K562 (cell line): ENCODE data around the gene NFKB2. TPM values are rescaled to one million over a fixed set of nuclear protein-coding genes. Genes with fewer than 3 reads are reported as not detected.
A peak's percentile ranks its signal among the peaks of the same experiment; 100 is the strongest.

Experiments used
- ATAC-seq: fragments of 200-7000 bp; cut with Tn5 transposase; 3 replicates; pipeline ENCODE4 v1.9.1; 2020; ENCODE audit warnings: moderate library complexity
- BruUV-seq: library from RNA; stranded (reverse); fragments of 400-500 nt; replicated peaks from 2 replicates; lab custom pipeline; 2021; lab: Mats Ljungman, UMichigan
- CTCF ChIA-PET: fragments of 300-600 bp; formaldehyde crosslinking; extraction: SDS; loops from one replicate; lab custom pipeline; 2021; ENCODE audit warnings: low intra/inter-chr PET ratio; lab: Yijun Ruan, JAX
- POLR2A ChIA-PET: fragments of 300-600, 350-650 bp; sonication (Branson Sonifier 250); formaldehyde crosslinking; extraction: SDS; loops from one replicate; lab custom pipeline; 2021; ENCODE audit warnings: antibody characterized with exemption, inconsistent platforms; lab: Yijun Ruan, JAX
- DNase-seq, 4 experiments: peaks; one replicate each; pipeline versions ENCODE4 v3.0.0 to v3.0.0-alpha.2; 2011 to 2018; ENCODE audit warnings: low spot score in 3 of 4, mixed read lengths in 3 of 4; ENCODE audit errors: extremely low read depth in 1 of 4
- FAIRE-seq: peaks from 2 replicates; lab custom pipeline; 2011; peaks lifted over from hg19 to GRCh38; lab: Jason Lieb, UNC
- H2AFZ ChIP-seq: 2 replicates; pipeline ENCODE4 v1.6.0; 2011; ENCODE audit warnings: low read depth, low read length, control low read depth, inconsistent platforms
- H3K27ac ChIP-seq: fragments of 200-600 bp; 3 replicates; pipeline ENCODE4 v1.8.0; 2011; ENCODE audit warnings: low read depth, mild to moderate bottlenecking, control low read depth, inconsistent platforms, low read length, moderate library complexity, mixed read lengths; ENCODE audit errors: extremely low read depth
- H3K27me3 ChIP-seq, 2 experiments: fragments of 300-600 bp in 1 of 2; 2 replicates in 1 of 2; 3 replicates in 1 of 2; pipeline versions ENCODE4 v1.6.0 to v1.8.0; 2011; ENCODE audit warnings: inconsistent platforms in 2 of 2, low read length in 2 of 2, mild to moderate bottlenecking in 1 of 2, mixed read lengths in 1 of 2, moderate library complexity in 1 of 2; ENCODE audit not compliant: control insufficient read depth in 2 of 2, insufficient read depth in 2 of 2
- H3K36me3 ChIP-seq: fragments of 300-600 bp; 3 replicates; pipeline ENCODE4 v1.8.0; 2011; ENCODE audit warnings: mild to moderate bottlenecking, low read length, inconsistent platforms; ENCODE audit not compliant: control insufficient read depth, insufficient read depth
- H3K4me1 ChIP-seq, 2 experiments: fragments of 200-600 bp in 1 of 2; replicated peaks in 1 of 2; 2 replicates in 1 of 2; 3 replicates in 1 of 2; pipeline versions ENCODE4 v1.5.1 to v1.8.0; 2011; ENCODE audit warnings: inconsistent platforms in 2 of 2, low read length in 2 of 2, mild to moderate bottlenecking in 1 of 2, mixed read lengths in 1 of 2, moderate library complexity in 1 of 2; ENCODE audit not compliant: control insufficient read depth in 2 of 2, insufficient read depth in 2 of 2
- H3K4me2 ChIP-seq: 2 replicates; pipeline ENCODE4 v1.6.1; 2011; ENCODE audit warnings: low read length, control low read depth, inconsistent platforms, mixed read lengths; ENCODE audit not compliant: insufficient read depth
- H3K4me3 ChIP-seq: fragments of 200-600 bp; sonication (generic), shearing (Covaris generic); 2 replicates; pipeline ENCODE4 v1.5.1; 2016; ENCODE audit warnings: control low read depth, inconsistent platforms
- H3K79me2 ChIP-seq: fragments of 200-600 bp; 3 replicates; pipeline ENCODE4 v1.8.0; 2011; ENCODE audit warnings: low read length, inconsistent platforms; ENCODE audit not compliant: control insufficient read depth, insufficient read depth
- H3K9ac ChIP-seq, 2 experiments: 2 replicates each; pipeline versions ENCODE4 v1.6.0 to v1.6.1; 2011; ENCODE audit warnings: low read depth in 2 of 2, low read length in 2 of 2, control low read depth in 1 of 2, inconsistent platforms in 1 of 2, mild to moderate bottlenecking in 1 of 2, mixed read lengths in 1 of 2; ENCODE audit not compliant: insufficient read depth in 1 of 2
- H3K9me1 ChIP-seq: one replicate; pipeline ENCODE4 v1.6.0; 2011; ENCODE audit warnings: inconsistent platforms, mild to moderate bottlenecking, low read length, moderate library complexity; ENCODE audit not compliant: control insufficient read depth, insufficient read depth
- H3K9me3 ChIP-seq: replicated peaks from 2 replicates; pipeline ENCODE4 v1.5.1; 2011; ENCODE audit warnings: low read depth, low read length, inconsistent platforms; ENCODE audit not compliant: control insufficient read depth, insufficient read depth
- H4K20me1 ChIP-seq: replicated peaks from 2 replicates; pipeline ENCODE4 v1.6.1; 2011; ENCODE audit warnings: low read length, inconsistent platforms, mixed read lengths; ENCODE audit not compliant: control insufficient read depth, insufficient read depth
- EP300 ChIP-seq: IDR thresholded peaks from 2 replicates; pipeline ENCODE4 v1.6.1; 2012; ENCODE audit warnings: low read length, improper control_type of control experiment
- EP400 ChIP-seq: fragments of 450-650 bp; IDR thresholded peaks from 2 replicates; pipeline ENCODE4 v1.6.1; 2017; ENCODE audit warnings: antibody characterized with exemption, mild to moderate bottlenecking, moderate library complexity
- ETS2 ChIP-seq: IDR thresholded peaks from 2 replicates; pipeline ENCODE4 v1.6.1; 2016; ENCODE audit warnings: borderline replicate concordance, missing genetic modification characterization, mild to moderate bottlenecking, moderate library complexity, missing compliant biosample characterization; ENCODE audit not compliant: poor library complexity, severe bottlenecking
- MTA3 ChIP-seq: fragments of 450-650 bp; formaldehyde crosslinking; IDR thresholded peaks from 2 replicates; pipeline ENCODE4 v1.6.1; 2017; ENCODE audit warnings: mild to moderate bottlenecking, borderline replicate concordance
- NEUROD1 ChIP-seq: fragments of 150-350 bp; IDR thresholded peaks from 2 replicates; pipeline ENCODE4 v1.6.1; 2014; ENCODE audit warnings: borderline replicate concordance, low read length, low read depth; ENCODE audit not compliant: partially characterized antibody
- PRPF4 ChIP-seq: fragments of 200-400 bp; formaldehyde crosslinking; IDR thresholded peaks from one replicate; pipeline ENCODE4 v1.6.1; 2017; ENCODE audit warnings: low read length, low read depth, mild to moderate bottlenecking; ENCODE audit not compliant: insufficient read depth, poor library complexity, severe bottlenecking
- RAD21 ChIP-seq, 2 experiments: fragments of 250-450 bp in 1 of 2; fragments of 450-650 bp in 1 of 2; sonication (Bioruptor Pico) in 1 of 2; formaldehyde crosslinking in 1 of 2; IDR thresholded peaks in 1 of 2; conservative IDR thresholded peaks in 1 of 2; 2 replicates each; pipeline versions ENCODE4 v1.4.0 to v1.8.0; 2020 to 2022; ENCODE audit warnings: mild to moderate bottlenecking in 2 of 2, moderate library complexity in 1 of 2
- SIN3B ChIP-seq: fragments of 450-650 bp; IDR thresholded peaks from 2 replicates; pipeline ENCODE4 v1.6.1; 2017; ENCODE audit warnings: low read depth, mild to moderate bottlenecking, moderate library complexity
- SMARCC2 ChIP-seq: fragments of 450-650 bp; IDR thresholded peaks from 2 replicates; pipeline ENCODE4 v1.6.1; 2017; ENCODE audit warnings: antibody characterized with exemption, moderate library complexity, mild to moderate bottlenecking, low read depth
- SMC3 ChIP-seq: conservative IDR thresholded peaks from 2 replicates; pipeline ENCODE4 v1.6.1; 2011; ENCODE audit warnings: low read depth, low read length, improper control_type of control experiment; ENCODE audit not compliant: insufficient read depth
- SP2 ChIP-seq: IDR thresholded peaks from 2 replicates; pipeline ENCODE4 v1.6.1; 2011; ENCODE audit warnings: mild to moderate bottlenecking, low read depth, low read length, moderate library complexity; ENCODE audit not compliant: poor library complexity, severe bottlenecking; ENCODE audit errors: extremely low read depth
- SPI1 ChIP-seq: IDR thresholded peaks from 2 replicates; pipeline ENCODE4 v1.6.1; 2011; ENCODE audit warnings: low read depth, low read length, control low read depth, borderline replicate concordance
- TCF3 ChIP-seq: sonication (generic); formaldehyde crosslinking; IDR thresholded peaks from 2 replicates; pipeline ENCODE4 v1.4.0; 2020; ENCODE audit warnings: mild to moderate bottlenecking, missing genetic modification reagents
- ZNF121 ChIP-seq: sonication (generic); formaldehyde crosslinking; conservative IDR thresholded peaks from 2 replicates; pipeline ENCODE4 v1.8.0; 2022; ENCODE audit warnings: missing genetic modification reagents
- ZNF146 ChIP-seq: IDR thresholded peaks from one replicate; pipeline ENCODE4 v1.6.1; 2018; ENCODE audit warnings: missing compliant biosample characterization; ENCODE audit not compliant: unreplicated experiment
- ZNF551 ChIP-seq: fragments of 250-450 bp; sonication (Bioruptor Pico); IDR thresholded peaks from 2 replicates; pipeline ENCODE4 v1.5.0; 2021; ENCODE audit warnings: mild to moderate bottlenecking, moderate library complexity
- ZNF668 ChIP-seq: fragments of 250-450 bp; sonication (Bioruptor Pico); IDR thresholded peaks from 2 replicates; pipeline ENCODE4 v1.8.0; 2022; ENCODE audit warnings: mild to moderate bottlenecking, inconsistent platforms
- ZNF778 ChIP-seq: fragments of 450-650 bp; formaldehyde crosslinking; IDR thresholded peaks from 2 replicates; pipeline ENCODE4 v1.4.0; 2020; ENCODE audit warnings: mild to moderate bottlenecking, moderate library complexity
- WGBS: fragments of 100-300 bp; shearing (Covaris generic); methylation state at CpG from one replicate; pipeline ENCODE4 v1.1.6; 2016; ENCODE audit warnings: low coverage, mixed read lengths; ENCODE audit not compliant: insufficient coverage; ENCODE audit errors: missing lambda C conversion rate; 5-methylcytosine and 5-hydroxymethylcytosine counted together
- in situ Hi-C: fragments of 300-500 bp; cut with MboI; formaldehyde crosslinking; loops from 4 replicates; pipeline ENCODE4 v1.15.0; 2018; ENCODE audit warnings: inconsistent platforms, mixed read lengths
- intact Hi-C: fragments of 100-400 bp; cut with micrococcal nuclease; formaldehyde crosslinking; loops from 2 replicates; pipeline ENCODE4 v1.14.2; 2022
- polyA plus RNA-seq, 8 experiments: library from polyadenylated mRNA; depleted of rRNA in 4 of 8; stranded (reverse) in 5 of 8; unstranded in 3 of 8; fragments of >200 nt; fragmentation: Nextera tagmentation in 2 of 8; fragmentation: Illumina TruSeq in 1 of 8; extraction: Ambion mirVana in 2 of 8; extraction: Trizol in 1 of 8; gene quantifications; 2 replicates each; pipeline versions ENCODE4 v1.2.1 to v1.2.3, GENCODE V29; 2011 to 2014; ENCODE audit warnings: inconsistent platforms in 1 of 8, missing spikeins in 1 of 8
- total RNA-seq, 7 experiments: library from RNA; depleted of rRNA in 6 of 7; stranded (reverse); fragments of >200 nt in 6 of 7; fragmentation: Illumina TruSeq in 2 of 7; extraction: Trizol in 2 of 7; gene quantifications; 2 replicates each; pipeline versions ENCODE4 v1.2.1 to v1.2.3, GENCODE V29; 2011 to 2021; ENCODE audit warnings: low replicate concordance in 1 of 7
- TF ChIP-seq, protein P1 (sequence below): sonication (generic); formaldehyde crosslinking; IDR thresholded peaks from 2 replicates; pipeline ENCODE4 v1.4.0; 2020; ENCODE audit warnings: mild to moderate bottlenecking, missing genetic modification reagents

NFKB2 gene
- total and polyA plus RNA-seq, 9 of the 15 experiments (the other 6 are each of a cell fraction or from before 2014, with no cell fraction given) = 0.07 to 20.3 (median 7.9) TPM

DNA sequence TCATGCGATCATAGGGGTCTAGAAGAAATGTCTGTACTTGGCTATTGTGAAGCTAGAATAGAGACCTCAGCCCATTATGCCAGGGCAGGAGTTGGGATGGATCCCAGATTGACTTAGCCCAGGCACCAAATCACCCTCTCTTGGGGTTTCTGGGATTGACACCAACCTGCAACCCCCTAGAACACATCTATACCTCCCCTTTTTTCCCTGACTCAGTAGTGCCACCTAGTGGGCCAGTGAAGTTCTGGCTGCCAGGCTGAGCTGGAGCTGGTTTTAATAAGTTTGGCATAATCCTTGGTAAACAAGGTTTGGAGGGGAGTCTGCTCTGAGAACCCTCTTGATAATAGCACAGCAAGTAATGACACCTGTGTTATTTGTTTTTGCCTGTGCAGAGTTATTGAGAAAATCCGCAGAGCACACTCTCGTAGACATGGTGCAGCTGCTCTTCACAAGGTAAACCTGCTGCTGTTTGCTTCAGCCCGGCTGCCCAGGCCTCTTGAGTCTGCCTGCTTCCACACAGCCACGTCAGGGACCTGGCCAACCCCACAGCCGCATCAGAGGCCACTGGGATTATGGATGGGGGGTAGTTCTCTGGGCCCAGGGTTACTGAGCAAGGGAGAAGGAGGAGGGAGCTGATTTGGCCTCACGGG, 43.3 kb upstream of the NFKB2 start (continued):
- TF ChIP-seq MTA3 = no peak
- TF ChIP-seq PRPF4 = no peak
- peak; percentile 38 to 68 for TF ChIP-seq RAD21 (CRISPR knock-in tag; conservative IDR thresholded peaks at IDR 0.05 in 1 of 2, IDR thresholded peaks at IDR 0.05 in 1 of 2)
- no peak for TF ChIP-seq SIN3B
- no peak for TF ChIP-seq SMARCC2
- TF ChIP-seq SPI1 = no peak
- TF ChIP-seq ZNF121 (CRISPR knock-in tag) = no peak
- TF ChIP-seq SMC3 = peak; percentile 63; the same call in 1 of the 2 replicates
- no peak for TF ChIP-seq TCF3 (CRISPR knock-in tag)

DNA sequence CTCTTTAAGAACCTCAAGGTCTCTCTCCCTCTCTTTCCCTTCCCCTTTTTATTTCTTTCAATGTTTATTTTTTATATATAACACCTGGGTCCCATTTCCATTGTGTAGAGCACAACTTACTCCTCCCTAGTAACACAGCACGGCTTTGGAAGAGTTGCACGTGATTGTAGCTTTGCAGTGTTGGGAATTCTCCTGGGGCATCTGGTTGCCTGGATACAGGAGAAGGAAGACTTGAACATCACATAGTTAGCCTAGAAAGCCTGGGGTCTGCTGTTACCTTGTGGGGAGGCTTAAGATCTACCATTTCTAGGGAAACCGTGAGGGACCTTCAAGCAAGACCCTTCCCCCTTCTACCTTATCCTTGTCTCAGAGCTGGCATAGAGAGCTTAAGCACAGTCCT, 41.1 kb upstream of the NFKB2 start:
- 88% methylated on average over 1 of the region's 3 CpGs for WGBS
- ATAC-seq (no peak), FAIRE-seq (no peak), DNase-seq (no peak)
- ChIA-PET POLR2A (interaction anchor here (0.6 to 1.9 kb wide), 3 partner anchors 11 to 246 kb away, joined by 3 to 7 read pairs (median 4); no protein-coding TSS in a partner anchor), CTCF (no interaction called here)
- H3K4me2 ChIP-seq = no peak overlapping the region
- no peak overlapping the region for H3K27ac ChIP-seq
- H2AFZ ChIP-seq = no peak overlapping the region
- TF ChIP-seq ETS2 (tag) (no peak), EP400 (no peak), ZNF551 (CRISPR knock-in tag) (no peak), EP300 (no peak), NEUROD1 (no peak), SP2 (no peak), ZNF668 (no peak), ZNF146 (no peak), ZNF778 (CRISPR knock-in tag) (no peak)
- TF ChIP-seq, protein P1, sequence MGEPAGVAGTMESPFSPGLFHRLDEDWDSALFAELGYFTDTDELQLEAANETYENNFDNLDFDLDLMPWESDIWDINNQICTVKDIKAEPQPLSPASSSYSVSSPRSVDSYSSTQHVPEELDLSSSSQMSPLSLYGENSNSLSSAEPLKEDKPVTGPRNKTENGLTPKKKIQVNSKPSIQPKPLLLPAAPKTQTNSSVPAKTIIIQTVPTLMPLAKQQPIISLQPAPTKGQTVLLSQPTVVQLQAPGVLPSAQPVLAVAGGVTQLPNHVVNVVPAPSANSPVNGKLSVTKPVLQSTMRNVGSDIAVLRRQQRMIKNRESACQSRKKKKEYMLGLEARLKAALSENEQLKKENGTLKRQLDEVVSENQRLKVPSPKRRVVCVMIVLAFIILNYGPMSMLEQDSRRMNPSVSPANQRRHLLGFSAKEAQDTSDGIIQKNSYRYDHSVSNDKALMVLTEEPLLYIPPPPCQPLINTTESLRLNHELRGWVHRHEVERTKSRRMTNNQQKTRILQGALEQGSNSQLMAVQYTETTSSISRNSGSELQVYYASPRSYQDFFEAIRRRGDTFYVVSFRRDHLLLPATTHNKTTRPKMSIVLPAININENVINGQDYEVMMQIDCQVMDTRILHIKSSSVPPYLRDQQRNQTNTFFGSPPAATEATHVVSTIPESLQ (CRISPR knock-in tag) = no peak
- H3K79me2 ChIP-seq = no peaks in the 10 kb centered on the region
- in situ Hi-C loops = loop anchor here (25.0 kb wide), 1 partner anchor 517 kb away; the partner anchor contains the start of gene KCNIP2
- H4K20me1 ChIP-seq = peaks cover 6% of the 10 kb centered on the region
- intact Hi-C loops = loop anchor here (5.0 kb wide), 1 partner anchor 187 kb away; no protein-coding TSS in a partner anchor
- H3K9me1 ChIP-seq = no peaks in the 10 kb centered on the region
- peaks cover 68% of the 10 kb centered on the region; the same call in 2 of the 3 replicates for H3K36me3 ChIP-seq
- H3K9ac ChIP-seq = no peak overlapping the region
- no peak overlapping the region for H3K4me3 ChIP-seq
- no peaks in the 10 kb centered on the region for H3K9me3 ChIP-seq
- no peaks in the 10 kb centered on the region for H3K4me1 ChIP-seq
- H3K27me3 ChIP-seq = no peaks in the 10 kb centered on the region
- no TSS peak for BruUV-seq
